GM11168 (cell line): ENCODE results near the gene DENND5A.

Experiments
- in situ Hi-C: fragments of 300-500 bp; cut with MboI; formaldehyde crosslinking; loops from one replicate; pipeline ENCODE4 v1.12.0; 2022; ENCODE audit warnings: low sequenced_read_pairs; ENCODE audit not compliant: unreplicated experiment

Gene DENND5A

GRCh38 chr11:9143721-9144120 is 121.4 kb downstream of the DENND5A start:
- in situ Hi-C loops, result no loop called here

GRCh38 chr11:9142732-9143131 is 122.4 kb downstream of the DENND5A start:
- in situ Hi-C loops, result no loop called here

GRCh38 chr11:9141186-9141585 is 124.0 kb downstream of the DENND5A start:
- in situ Hi-C loops, result no loop called here

- in situ Hi-C loops, result loop anchor here (5.0 kb wide), 1 partner anchor 122 kb away; no protein-coding TSS in a partner anchor
Measured at GRCh38 chr11:9139628-9140357, 125.4 kb downstream of the DENND5A start.

GRCh38 chr11:9138612-9139579 is 126.3 kb downstream of the DENND5A start:
- in situ Hi-C loops, result loop anchor here (5.0 kb wide), 1 partner anchor 122 kb away; no protein-coding TSS in a partner anchor

GRCh38 chr11:9138133-9138453 is 127.1 kb downstream of the DENND5A start:
- in situ Hi-C loops, result loop anchor here (5.0 kb wide), 1 partner anchor 121 kb away; no protein-coding TSS in a partner anchor

GRCh38 chr11:9137293-9138132 is 127.6 kb downstream of the DENND5A start:
- in situ Hi-C loops, result loop anchor here (5.0 kb wide), 1 partner anchor 120 kb away; no protein-coding TSS in a partner anchor

GRCh38 chr11:9136741-9137140 is 128.4 kb downstream of the DENND5A start:
- in situ Hi-C loops, result loop anchor here (5.0 kb wide), 1 partner anchor 119 kb away; no protein-coding TSS in a partner anchor

- in situ Hi-C loops, result no loop called here
Measured at GRCh38 chr11:9133956-9134355, 131.2 kb downstream of the DENND5A start.

GRCh38 chr11:9132203-9132878 is 132.8 kb downstream of the DENND5A start:
- in situ Hi-C loops, result no loop called here

GRCh38 chr11:9130297-9130696 is 134.9 kb downstream of the DENND5A start:
- in situ Hi-C loops, result no loop called here

GRCh38 chr11:9126636-9127035 is 138.5 kb downstream of the DENND5A start:
- in situ Hi-C loops, result no loop called here

- in situ Hi-C loops, result no loop called here
Measured at GRCh38 chr11:9125185-9125886, 139.8 kb downstream of the DENND5A start.

GRCh38 chr11:9123595-9124304 is 141.4 kb downstream of the DENND5A start:
- in situ Hi-C loops, result no loop called here

GRCh38 chr11:9121469-9121796 is 143.7 kb downstream of the DENND5A start:
- in situ Hi-C loops, result no loop called here

GRCh38 chr11:9120664-9121468 is 144.3 kb downstream of the DENND5A start:
- in situ Hi-C loops, result no loop called here

GRCh38 chr11:9118277-9118676 is 146.9 kb downstream of the DENND5A start:
- in situ Hi-C loops, result no loop called here

- in situ Hi-C loops, result no loop called here
Measured at GRCh38 chr11:9112075-9112474, 153.1 kb downstream of the DENND5A start.
